Gastrocnemius medialis (tissue), 4 donors: ENCODE data around the gene HBQ1.

ENCODE experiments used
- POLR2A ChIP-seq, 2 donors: fragments of 450-650 bp; IDR thresholded peaks; one replicate each; pipeline ENCODE4 v1.6.1; 2017; ENCODE audit warnings: antibody characterized with exemption in 2 of 2, mild to moderate bottlenecking in 2 of 2, moderate library complexity in 2 of 2
- TF ChIP-seq, protein P1 (sequence below), 5 experiments: fragments of 450-650 bp in 3 of 5; fragments of 200-600 bp in 2 of 5; sonication (generic) in 2 of 5; IDR thresholded peaks in 4 of 5; conservative IDR thresholded peaks in 1 of 5; 1 replicate in 4 of 5; 2 replicates in 1 of 5; pipeline ENCODE4 v1.5.1; 2016 to 2019; ENCODE audit warnings: antibody characterized with exemption in 5 of 5, mild to moderate bottlenecking in 3 of 5, moderate library complexity in 3 of 5

DNA sequence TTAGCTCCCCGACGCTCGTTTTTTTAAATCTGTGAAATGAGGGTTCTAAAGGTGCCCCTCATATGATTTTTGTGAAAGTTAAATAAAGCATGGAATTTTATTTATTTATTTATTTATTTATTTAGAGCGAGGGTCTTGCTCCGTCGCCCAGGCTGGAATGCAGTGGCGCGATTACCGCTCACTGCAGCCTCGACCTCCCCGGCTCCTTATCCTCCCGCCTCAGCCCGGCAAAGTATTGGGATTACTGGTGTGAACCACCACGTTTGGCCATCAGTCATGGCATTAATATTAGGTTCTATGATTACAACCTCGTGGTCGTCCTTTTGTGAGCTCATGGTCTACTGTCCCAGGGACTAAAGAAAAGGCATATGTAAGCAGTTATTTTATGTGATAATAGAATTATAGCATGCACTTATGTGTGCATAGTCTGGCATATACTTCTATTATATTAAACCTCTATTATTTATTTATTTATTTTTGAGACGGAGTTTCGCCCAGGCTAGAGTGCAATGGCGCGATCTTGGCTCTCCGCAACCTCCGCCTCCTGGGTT, 49.5 kb downstream of the HBQ1 start:
- TF ChIP-seq, protein P1, sequence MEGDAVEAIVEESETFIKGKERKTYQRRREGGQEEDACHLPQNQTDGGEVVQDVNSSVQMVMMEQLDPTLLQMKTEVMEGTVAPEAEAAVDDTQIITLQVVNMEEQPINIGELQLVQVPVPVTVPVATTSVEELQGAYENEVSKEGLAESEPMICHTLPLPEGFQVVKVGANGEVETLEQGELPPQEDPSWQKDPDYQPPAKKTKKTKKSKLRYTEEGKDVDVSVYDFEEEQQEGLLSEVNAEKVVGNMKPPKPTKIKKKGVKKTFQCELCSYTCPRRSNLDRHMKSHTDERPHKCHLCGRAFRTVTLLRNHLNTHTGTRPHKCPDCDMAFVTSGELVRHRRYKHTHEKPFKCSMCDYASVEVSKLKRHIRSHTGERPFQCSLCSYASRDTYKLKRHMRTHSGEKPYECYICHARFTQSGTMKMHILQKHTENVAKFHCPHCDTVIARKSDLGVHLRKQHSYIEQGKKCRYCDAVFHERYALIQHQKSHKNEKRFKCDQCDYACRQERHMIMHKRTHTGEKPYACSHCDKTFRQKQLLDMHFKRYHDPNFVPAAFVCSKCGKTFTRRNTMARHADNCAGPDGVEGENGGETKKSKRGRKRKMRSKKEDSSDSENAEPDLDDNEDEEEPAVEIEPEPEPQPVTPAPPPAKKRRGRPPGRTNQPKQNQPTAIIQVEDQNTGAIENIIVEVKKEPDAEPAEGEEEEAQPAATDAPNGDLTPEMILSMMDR (IDR thresholded peaks at IDR 0.05 in 4 of 5, conservative IDR thresholded peaks at IDR 0.05 in 1 of 5) = no peak
- no peak for TF ChIP-seq POLR2A (IDR thresholded peaks at IDR 0.05)
